HG02870 (cell line): ENCODE measurements around the gene KCND2.
"Not testable (repeated sequence)": the region's sequence is repeated elsewhere in the genome, so short reads cannot be mapped to it uniquely, and the experiment has no call there.

Experiments
- ATAC-seq: cut with Tn5 transposase; IDR thresholded peaks from one replicate; pipeline ENCODE4 v1.9.1; 2021; ENCODE audit warnings: mild to moderate bottlenecking, moderate library complexity; ENCODE audit not compliant: unreplicated experiment

Gene KCND2

DNA sequence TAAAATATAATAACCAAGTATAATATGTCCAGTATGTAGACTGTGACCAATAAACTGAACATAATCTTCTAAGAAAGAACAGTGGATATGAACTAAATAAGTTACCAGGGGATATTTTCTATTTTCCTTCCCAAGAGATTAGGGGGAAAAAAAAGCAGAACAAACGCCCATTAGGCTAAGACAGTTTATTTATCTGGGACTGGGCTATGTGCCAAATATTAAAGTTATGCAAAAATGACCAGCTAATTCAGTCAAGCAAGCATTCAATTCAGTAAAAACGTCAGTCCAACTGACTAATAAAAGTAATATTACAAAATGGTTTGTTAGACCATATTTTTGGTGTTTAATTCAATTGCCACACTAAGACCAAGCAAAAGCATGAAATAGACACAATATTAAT lies 462.8 kb downstream of the KCND2 start:
- no peak for ATAC-seq

- ATAC-seq = no peak
These were observed 465.8 kb downstream of the KCND2 start for GRCh38 chr7:120738816-120739215.

DNA sequence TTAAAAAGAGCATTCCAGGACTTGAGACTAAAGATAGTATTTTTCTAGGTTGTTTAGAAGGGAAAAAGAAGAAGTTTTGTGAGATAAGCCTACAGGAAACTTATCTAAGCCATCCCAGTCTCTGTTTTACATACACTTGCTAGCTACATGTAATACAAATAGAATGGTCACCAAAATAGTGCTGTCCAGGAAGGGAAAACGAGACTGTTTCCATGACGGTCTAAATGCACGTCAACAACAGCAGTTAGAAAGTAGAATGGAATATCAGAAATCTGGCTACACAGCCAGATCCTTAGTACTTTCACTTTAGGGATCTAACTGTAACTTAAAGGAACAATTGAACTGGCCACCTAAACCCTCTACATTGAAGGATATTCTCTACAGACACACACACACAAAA lies 467.4 kb downstream of the KCND2 start:
- ATAC-seq = no peak

DNA sequence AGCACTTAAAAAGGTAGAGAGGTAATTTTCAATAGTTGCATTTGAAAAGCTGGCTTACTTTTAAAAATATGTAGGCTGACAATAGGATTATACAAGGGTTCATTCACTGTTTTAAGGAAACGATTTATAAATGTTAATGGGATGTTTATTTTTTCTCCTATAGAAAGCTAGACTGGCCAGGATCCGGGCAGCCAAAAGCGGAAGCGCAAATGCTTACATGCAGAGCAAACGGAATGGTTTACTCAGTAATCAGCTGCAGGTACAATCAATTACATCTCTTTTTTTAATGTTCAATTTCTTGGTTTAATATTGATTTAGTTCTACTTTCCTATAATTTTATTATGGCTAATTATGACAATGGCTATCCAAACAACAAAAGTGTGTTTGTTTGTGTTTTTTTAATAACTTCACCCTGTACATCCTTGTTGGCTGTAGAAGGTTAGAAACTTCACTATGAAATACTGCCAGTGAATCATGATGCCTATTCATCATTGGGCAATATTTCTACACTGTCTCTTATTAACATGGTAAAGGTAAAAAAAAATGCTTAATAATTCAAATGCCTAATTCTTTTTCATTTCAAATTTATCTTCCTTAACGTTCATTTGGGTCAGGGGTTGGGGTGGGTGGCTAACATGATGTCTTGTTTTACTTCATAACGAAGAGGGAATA lies 468.5 kb downstream of the KCND2 start:
- ATAC-seq = no peak

DNA sequence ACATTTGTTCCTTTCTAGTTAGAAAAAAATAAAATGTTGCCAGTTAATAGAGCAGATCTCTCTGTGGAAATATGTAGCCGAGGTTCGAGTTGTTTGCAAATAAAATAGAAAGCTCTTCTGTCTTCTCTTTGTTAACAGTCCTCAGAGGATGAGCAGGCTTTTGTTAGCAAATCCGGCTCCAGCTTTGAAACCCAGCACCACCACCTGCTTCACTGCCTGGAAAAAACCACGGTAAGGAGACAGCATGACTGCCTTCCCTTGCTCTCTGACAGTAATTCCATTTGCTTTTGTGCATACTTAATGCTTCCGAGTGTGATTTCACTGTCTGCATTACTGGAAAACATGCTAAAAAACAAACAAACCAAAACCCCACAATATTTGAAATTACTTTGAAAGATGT lies 469.4 kb downstream of the KCND2 start:
- no peak for ATAC-seq

GRCh38 chr7:120743128-120743527 lies 470.2 kb downstream of the KCND2 start:
- ATAC-seq = no peak

DNA sequence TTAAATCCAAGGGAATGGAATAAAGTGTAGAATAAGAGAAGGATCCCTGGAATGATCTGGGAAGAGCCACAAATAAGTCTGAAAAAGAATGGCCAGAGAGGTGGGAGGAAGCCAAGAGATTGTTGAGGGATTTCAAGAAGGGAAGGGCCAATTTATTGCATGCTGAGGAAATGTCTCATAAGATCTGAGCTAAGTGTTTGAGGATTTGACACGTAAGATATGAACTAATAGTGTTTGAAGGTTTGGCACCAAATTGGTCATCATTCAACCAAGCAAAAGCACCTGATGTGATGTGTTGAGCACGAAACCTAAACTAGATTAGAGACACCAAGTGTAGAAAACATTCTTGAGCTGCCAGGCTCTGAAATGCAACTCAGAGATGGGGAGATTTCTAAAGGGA lies 487.1 kb downstream of the KCND2 start:
- ATAC-seq = peak; percentile 95

- no peak for ATAC-seq
These were observed 487.9 kb downstream of the KCND2 start for GRCh38 chr7:120760851-120761250.

- ATAC-seq = no peak
These were observed 497.2 kb downstream of the KCND2 start for GRCh38 chr7:120770206-120770605.

GRCh38 chr7:120774481-120774880 lies 501.5 kb downstream of the KCND2 start:
- no peak for ATAC-seq

GRCh38 chr7:120775755-120776154 lies 502.8 kb downstream of the KCND2 start:
- no peak for ATAC-seq

DNA sequence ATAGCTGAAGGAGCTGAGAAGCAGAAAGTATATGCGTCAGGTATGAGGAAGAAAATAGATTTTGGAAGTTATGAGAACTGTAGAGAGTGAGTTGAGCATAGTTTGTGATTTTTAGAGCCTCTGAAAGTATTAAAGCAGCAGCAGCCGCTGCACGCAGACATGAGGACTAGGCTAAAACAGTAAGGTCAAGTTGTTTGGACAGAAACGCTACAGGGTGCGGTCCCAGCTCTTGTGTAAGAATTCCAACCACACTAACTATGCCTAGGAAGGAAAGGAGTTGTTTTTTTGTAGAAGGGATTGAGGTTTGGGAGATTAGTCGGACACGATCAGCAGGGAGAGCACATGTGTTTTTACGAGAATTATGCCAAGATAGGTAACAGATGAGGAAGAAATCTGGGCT lies 506.1 kb downstream of the KCND2 start:
- ATAC-seq = not testable (repeated sequence)

GRCh38 chr7:120780451-120780850 lies 507.5 kb downstream of the KCND2 start:
- ATAC-seq = not testable (repeated sequence)

GRCh38 chr7:120780938-120781337 lies 508.0 kb downstream of the KCND2 start:
- ATAC-seq = no peak

GRCh38 chr7:120781924-120782323 lies 508.9 kb downstream of the KCND2 start:
- not testable (repeated sequence) for ATAC-seq

- no peak for ATAC-seq
These were observed 510.3 kb downstream of the KCND2 start for GRCh38 chr7:120783273-120783672.

DNA sequence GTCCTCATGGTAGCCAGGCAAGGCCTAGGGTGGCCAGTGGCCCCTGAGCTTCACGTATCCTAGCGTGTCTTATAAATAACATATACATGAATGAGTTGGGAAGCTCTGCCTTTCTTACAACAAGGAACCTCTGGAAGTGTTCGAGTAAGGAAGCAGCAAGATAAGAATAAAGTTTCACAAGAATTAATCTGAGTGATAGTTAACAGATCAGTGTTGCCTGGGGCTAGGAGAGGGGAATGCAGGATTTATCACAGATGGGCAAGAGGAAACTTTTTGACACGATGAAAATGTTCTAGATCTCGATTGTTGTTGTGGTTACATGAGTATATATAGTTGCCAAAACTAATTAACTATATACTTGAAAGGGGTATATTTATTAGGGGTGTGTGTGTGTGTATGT lies 510.7 kb downstream of the KCND2 start:
- ATAC-seq = no peak

DNA sequence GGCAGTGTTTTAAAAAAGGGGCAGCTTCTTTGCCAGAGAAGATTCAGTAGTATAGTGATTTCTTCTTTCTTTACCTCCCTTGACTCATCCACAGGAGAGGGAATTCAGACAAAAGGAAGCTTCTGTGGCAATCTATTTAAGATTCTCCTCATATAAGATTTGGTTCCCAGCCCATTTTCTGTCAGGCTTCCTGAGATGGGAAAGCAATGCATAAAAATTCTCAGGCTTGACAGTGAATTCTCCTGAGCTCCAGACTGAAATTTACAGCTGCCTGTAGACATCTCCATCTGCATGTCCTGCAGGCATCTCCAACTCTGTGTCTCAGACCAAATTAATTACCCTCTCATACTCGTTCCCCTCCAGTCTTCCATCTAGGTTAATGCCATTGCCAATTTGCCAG lies 512.1 kb downstream of the KCND2 start:
- no peak for ATAC-seq

DNA sequence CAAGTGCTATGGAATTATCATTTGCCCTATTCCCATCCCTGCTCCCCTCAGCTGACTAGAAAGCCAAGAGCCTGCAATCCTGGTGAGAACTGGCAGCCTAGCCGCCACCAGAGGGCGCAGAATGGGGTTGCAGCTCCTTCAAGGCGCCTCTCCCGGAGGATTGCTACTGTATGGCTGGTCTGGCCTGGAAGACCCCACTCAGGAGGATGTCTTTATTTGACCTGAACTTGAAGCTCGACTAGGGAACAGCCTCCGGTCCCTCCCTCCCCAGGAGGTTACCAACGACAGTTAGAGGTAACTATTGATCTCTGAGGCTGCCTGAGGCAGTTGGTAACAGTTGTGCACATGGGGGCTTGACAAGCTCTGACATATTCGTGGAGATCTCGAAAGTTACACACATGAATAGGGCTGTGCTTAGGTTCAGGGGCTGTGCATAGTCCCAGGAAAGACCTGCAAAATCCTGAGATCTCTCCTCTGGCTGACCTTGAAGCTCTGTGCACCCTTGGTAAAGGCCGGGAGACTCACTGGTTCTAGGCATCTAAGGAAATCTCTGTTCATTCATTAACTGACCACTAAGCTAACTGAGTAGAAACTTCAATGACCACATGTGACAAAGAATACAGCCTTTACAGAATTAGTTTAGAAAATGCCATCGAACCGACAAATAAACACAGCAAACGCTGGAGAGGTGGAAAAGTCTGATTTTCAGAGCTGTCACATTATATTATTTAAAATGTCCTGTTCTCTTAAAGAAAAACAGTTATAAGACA lies 519.3 kb downstream of the KCND2 start:
- ATAC-seq = peak; percentile 94

DNA sequence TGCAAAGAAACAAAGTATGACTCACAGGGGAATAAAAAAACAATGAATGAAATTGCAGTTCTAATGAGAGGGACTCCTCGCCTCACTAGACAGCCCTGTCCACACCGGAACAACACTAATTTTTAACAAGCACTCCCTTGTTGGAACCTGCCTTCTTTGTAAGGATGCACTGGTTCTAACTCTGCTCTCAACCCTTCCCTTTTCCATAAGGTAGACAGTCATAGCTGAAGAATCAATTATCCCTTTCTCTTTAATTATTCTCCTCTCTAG lies 519.8 kb downstream of the KCND2 start:
- ATAC-seq = no peak

GRCh38 chr7:120793213-120793936 lies 520.4 kb downstream of the KCND2 start:
- ATAC-seq = no peak

DNA sequence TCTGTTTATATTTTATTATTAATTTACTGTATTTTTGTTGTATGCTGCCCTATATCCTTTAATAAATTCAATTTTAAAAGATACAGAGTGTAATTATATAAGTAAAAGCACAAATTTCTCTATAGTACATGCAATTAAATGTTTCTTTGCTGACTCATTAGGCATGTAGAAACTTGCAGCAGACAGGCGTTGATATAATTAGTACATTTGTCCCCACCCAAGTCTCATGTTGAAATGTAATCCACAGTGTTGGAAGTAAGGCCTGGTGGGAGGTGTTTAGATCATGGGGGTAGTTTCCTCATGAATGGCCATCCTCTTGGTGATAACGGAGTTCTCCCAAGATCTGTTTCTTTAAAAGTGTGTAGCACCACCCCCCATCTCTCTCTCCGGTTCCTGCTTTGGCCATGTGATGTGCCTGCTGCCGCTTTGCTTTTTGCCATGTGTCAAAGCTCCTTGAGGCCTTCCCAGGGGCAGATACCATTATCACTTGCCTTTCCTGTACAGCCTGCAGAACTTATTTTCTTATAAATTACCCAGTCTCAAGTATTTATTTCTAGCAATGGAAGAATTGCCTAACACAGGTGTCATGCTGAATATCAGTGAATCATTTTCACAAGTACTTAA lies 521.2 kb downstream of the KCND2 start:
- no peak for ATAC-seq
